Purkinje cell (primary cell): ENCODE measurements around the gene SCOC. TPM values are rescaled to one million over a fixed set of nuclear protein-coding genes. Genes with fewer than 3 reads are reported as not detected.

Source experiments
- polyA plus RNA-seq: library from polyadenylated mRNA; unstranded; fragments of >200 nt; fragmentation: Nextera tagmentation; gene quantifications from 2 replicates; pipeline ENCODE4 v1.2.1, GENCODE V29; 2014

SCOC gene
- polyA plus RNA-seq, result 681 and 739 TPM in 2 replicates

GRCh38 chr4:140373328-140374129 lies at the start of gene SCOC:
SCOC (plus strand) TSS chr4:140373646; CDS start chr4:140379171, 5,525 bp downstream.

GRCh38 chr4:140427106-140427918 lies 53.9 kb downstream of the SCOC start, which contains the start of gene CLGN:
CLGN (minus strand) TSS chr4:140427648; CDS start chr4:140413078, 14,570 bp downstream.

Other genes with a start within 250 kb of the SCOC start
- gene MAML3, start 219.5 kb upstream of the SCOC start, polyA plus RNA-seq, result 0.29 and 0.48 TPM in 2 replicates
- gene CLGN, start 54.0 kb downstream of the SCOC start, polyA plus RNA-seq, result 1.2 and 3.9 TPM in 2 replicates
- not detected in 2 replicates for gene MGAT4D, start 124.6 kb downstream of the SCOC start, polyA plus RNA-seq
- 24.2 and 25.7 TPM in 2 replicates for gene ELMOD2, start 150.5 kb downstream of the SCOC start, polyA plus RNA-seq
- not detected in 2 replicates for gene UCP1, start 195.3 kb downstream of the SCOC start, polyA plus RNA-seq